OCI-LY3 (cell line): ENCODE results near the gene PITPNC1.

Source experiments
- EZH2phosphoT487 ChIP-seq: fragments of 200-600 bp; shearing (Covaris generic); IDR thresholded peaks from 2 replicates; pipeline ENCODE4 v1.6.1; 2018; ENCODE audit warnings: antibody characterized with exemption, mixed run types, low read depth
- TF ChIP-seq, protein P1 (sequence below): fragments of 200-600, 300-600 bp; sonication (generic); IDR thresholded peaks from 2 replicates; pipeline ENCODE4 v1.5.1; 2014; ENCODE audit warnings: antibody characterized with exemption, low read length, low read depth

DNA sequence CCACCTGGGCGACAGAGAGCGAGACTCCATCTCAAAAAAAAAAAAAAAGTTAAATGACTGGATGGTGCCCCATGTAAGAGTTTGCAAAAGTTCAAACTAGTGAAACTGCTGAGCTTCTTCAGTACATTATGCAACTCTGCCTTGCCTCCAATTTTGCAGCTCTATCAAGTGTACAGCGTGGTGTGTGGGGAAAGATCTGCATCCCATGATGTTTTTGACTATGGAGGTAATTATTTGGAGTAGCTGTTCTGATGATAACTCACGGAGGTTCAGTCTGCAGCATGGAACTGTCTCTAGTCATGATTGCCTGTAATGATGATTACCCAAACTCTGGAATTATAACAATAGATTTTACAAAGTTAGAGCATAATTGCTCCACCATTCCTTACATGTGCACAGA, 149.6 kb downstream of the PITPNC1 start:
- TF ChIP-seq, protein P1, sequence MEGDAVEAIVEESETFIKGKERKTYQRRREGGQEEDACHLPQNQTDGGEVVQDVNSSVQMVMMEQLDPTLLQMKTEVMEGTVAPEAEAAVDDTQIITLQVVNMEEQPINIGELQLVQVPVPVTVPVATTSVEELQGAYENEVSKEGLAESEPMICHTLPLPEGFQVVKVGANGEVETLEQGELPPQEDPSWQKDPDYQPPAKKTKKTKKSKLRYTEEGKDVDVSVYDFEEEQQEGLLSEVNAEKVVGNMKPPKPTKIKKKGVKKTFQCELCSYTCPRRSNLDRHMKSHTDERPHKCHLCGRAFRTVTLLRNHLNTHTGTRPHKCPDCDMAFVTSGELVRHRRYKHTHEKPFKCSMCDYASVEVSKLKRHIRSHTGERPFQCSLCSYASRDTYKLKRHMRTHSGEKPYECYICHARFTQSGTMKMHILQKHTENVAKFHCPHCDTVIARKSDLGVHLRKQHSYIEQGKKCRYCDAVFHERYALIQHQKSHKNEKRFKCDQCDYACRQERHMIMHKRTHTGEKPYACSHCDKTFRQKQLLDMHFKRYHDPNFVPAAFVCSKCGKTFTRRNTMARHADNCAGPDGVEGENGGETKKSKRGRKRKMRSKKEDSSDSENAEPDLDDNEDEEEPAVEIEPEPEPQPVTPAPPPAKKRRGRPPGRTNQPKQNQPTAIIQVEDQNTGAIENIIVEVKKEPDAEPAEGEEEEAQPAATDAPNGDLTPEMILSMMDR = no peak
- no peak for TF ChIP-seq EZH2phosphoT487
